GM21526 (cell line): ENCODE results near the gene RPL38.

ENCODE experiments used
- ATAC-seq: cut with Tn5 transposase; IDR thresholded peaks from one replicate; pipeline ENCODE4 v1.9.1; 2021; ENCODE audit warnings: moderate library complexity; ENCODE audit not compliant: unreplicated experiment, low FRiP score

RPL38 gene

GRCh38 chr17:74206332-74206818 is 2.9 kb downstream of the RPL38 start:
- no peak for ATAC-seq

GRCh38 chr17:74210191-74211140 is 7.0 kb downstream of the RPL38 start:
- ATAC-seq = no peak

- ATAC-seq = no peak
Measured at GRCh38 chr17:74211141-74211911, 7.8 kb downstream of the RPL38 start.

DNA sequence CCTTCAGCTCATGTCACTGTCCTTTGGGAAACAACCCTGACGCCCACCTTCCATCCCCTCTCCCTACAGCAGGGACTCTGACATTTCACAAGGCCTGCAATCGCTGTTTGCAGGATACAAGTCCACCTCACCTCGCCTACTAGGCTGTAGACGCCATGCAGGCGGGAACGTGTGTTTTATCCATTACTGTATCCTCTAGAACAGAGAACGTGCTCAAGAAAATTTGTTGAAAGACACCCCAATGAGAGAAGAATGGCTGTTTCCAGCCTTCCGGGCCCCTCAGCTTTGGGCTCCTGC is 8.4 kb downstream of the RPL38 start:
- no peak for ATAC-seq

DNA sequence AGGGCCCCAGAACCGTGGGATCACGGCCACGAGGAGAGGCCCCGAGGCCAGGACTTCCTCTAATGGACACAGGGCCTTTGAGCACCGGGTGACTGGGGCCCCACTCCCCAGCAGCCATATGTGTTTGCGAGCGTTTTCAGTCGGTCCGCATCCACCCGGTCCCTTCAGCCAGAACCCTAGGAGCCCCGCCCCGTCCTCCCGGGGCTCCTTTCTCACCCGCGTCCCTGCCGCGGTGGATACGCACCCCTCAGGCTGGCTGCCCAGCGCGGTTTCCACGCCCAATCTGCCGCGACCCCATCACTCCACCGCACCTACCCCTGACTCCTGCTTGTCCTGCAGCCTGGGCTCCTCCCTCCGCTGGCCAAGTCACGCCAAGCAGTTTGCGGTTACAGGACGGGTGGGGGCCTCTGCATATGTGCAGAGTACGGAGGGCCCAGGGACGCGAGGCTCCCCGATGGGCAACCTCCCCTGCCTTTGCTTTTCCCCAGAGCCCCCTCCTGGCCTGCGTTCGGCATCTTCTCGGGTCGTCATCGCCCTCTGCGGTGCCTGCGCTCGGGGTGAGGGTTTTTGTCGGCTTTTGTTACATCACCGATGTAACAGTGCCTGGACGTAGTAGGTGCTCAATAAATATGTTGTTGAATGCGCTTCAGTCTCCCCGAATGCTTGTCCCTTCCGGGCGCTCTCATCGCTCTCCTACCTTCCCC is 8.9 kb downstream of the RPL38 start:
- peak; percentile 11 for ATAC-seq

DNA sequence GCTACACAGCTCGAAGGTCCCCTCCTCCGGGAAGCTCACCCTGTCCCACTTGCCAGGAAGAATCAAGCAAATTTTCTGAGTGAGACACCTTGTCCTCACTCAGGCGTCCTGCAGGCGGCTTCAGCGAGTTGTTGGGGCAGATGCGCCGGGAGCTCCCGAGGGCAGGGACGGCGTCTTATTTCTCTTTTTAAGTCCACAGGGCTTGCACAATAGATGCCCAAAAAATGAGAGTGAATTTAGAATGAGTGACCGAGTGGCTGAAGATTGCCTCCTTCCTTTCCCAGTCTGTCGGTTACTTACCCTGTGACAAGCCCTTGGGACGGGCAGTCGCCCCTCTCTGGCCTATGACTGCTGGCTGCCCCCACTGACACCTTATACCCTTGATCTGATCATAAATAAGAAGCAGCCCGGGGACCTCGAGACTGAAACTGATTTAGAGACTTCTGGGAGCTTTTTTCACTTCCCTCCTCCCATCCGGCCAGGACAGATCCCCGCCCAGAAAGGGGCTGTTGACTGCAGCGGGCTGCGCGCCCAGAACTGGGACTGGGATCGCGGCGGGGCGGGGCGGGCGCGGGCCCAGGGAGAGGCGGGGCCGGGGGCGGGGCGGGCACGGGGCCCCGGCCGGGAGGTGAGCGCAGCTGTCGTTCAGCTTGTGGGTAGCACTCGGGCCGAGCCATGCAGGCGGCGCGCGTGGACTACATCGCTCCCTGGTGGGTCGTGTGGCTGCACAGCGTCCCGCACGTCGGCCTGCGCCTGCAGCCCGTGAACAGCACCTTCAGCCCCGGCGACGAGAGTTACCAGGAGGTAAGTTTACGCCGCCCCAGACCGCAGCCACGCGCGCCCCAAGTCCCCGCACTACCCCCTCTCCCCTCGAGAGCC is 9.7 kb downstream of the RPL38 start, which contains the start of gene TTYH2:
Gene TTYH2 (plus strand): TSS at position 659 of the 879 bp plus-strand sequence. CDS start 17 bp downstream, at position 676.
- ATAC-seq = peak; percentile 51

- no peak for ATAC-seq
Measured at GRCh38 chr17:74213861-74214391, 10.4 kb downstream of the RPL38 start.

- no peak for ATAC-seq
Measured at GRCh38 chr17:74214484-74215341, 11.2 kb downstream of the RPL38 start.

GRCh38 chr17:74215342-74215727 is 11.9 kb downstream of the RPL38 start:
- ATAC-seq = no peak

DNA sequence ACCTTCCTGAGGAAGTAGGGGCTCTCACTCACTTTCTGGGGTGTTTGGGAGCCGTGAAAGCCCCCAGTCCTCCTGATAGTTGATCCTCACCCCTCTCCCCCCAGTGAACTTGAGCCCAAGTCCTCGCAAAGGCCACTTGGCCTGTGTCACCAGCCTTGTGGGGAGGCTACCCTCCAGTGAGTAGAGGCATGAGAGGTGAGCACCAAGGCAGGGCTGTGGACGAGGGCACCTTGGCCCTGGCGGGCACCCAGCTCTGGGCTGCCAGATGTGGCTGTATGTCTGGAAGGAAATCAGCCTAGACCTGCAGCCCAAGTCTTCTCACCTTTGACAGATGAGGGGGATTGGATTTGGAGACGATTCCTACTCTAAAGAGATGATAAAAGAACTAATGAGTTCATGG is 13.0 kb downstream of the RPL38 start:
- ATAC-seq = no peak

DNA sequence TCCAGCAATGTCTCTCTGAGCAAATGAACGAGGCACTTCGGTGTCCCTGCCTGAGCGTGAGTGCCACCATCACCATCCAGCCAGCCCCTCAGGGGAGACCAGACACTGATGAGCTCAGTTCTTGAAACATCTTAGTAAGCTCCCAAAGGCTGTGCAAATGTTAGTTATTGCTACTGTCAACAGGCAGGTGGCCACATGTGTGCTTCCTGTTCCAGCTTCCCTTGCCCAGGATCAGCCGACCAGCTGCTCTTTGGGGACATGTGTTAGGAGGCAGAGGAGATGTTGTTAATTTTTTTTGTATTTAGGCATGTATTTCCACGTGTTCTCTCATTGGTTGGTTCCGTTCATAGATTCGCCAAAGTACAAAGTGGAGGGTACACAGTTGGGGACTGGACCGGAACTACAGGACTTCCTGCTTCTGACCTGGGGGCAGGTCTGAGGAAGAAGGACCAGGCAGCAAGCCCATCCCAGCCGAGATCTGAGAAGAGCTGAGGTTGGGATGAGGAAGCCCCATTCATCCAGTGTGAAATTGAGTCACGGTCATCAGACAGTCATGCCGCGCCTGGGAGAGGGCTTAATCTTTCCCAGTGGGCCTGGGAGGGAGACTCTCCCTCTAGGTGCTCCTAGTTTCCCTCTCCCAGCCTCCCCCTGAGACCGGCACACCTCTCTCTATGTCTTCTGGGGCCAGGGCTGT is 13.7 kb downstream of the RPL38 start:
- no peak for ATAC-seq

DNA sequence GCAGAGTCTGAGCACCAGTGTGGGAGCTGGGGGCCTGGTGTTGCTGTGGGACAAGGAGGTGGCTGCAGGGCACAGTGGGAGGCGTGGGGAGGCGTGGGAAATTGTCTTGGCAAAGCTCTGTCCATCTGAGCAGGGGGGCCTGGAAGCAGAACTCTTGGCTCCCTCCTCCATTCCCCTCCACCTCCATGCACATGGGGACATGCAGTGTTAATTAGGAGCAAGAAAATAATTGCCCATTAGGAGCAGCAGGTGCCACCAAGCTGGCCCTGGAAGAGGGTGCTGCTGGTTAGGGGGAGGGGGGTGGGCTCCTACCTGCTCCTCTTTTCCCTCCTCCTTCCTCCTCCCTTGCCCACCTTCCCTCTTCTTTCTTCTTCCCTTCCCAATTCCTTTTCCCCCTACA is 14.4 kb downstream of the RPL38 start:
- ATAC-seq = no peak

DNA sequence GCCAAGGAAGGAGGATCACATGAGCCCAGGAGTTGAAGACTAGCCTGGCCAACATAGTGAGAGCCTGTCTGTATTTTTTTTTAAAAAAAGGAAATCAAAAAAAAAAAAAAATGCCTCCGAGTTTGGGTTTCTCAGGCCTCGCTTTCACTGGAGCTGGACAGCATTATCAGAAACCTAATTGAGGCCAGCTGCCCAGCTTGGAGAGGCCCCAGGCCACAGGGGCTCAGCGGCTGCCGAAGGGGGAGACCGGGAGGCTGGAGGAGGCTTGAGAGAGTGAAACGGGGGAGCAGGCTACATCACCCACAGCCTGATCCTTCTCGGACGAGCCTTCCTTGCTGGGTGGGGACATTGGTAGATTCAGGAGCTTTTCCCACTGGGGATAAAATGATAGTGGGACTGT is 15.0 kb downstream of the RPL38 start:
- ATAC-seq = no peak

GRCh38 chr17:74219576-74220133 is 16.2 kb downstream of the RPL38 start:
- ATAC-seq = no peak

GRCh38 chr17:74220219-74220618 is 16.7 kb downstream of the RPL38 start:
- no peak for ATAC-seq

DNA sequence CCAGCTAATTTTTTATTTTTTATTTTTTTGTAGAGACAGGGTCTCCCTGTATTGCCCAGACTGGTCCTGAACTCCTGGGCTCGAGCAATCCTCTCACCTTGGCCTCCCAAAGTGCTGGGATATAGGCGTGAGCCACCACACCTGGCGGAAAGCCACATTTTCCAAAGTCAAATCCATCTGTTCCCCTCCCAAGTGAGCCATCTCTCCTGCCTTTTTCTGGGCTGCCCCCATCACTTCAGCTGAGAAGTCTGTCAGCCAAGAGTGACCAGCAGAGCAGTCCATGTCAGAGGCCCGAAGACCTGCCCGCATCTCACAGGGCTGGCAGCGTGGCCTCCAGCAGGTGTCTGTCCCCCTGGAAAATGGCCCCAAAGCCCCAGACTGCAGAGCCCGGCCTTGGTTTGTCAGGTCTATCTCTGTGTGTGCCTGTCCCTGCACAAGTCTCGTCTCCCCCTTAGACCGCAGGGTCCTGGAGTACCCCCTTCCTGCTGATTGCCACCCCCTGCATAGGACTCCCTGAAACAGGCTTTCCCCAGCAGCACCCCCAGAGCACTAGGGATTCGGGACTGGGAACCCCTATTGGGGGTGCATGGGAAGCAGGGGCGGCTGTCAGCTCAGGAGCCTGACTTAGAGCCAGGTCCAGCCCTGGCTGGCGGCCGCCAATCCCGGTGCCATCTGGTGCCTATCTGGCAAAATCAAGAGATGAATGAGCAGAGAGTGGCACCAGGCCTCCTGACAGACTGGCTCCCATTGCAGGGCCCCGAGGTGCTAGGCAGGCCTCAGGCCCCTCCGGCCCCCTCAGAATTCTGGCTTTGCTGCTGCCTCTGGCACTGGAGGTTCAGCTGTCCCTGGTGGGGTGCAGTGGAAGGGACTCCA is 17.7 kb downstream of the RPL38 start:
- ATAC-seq = no peak

DNA sequence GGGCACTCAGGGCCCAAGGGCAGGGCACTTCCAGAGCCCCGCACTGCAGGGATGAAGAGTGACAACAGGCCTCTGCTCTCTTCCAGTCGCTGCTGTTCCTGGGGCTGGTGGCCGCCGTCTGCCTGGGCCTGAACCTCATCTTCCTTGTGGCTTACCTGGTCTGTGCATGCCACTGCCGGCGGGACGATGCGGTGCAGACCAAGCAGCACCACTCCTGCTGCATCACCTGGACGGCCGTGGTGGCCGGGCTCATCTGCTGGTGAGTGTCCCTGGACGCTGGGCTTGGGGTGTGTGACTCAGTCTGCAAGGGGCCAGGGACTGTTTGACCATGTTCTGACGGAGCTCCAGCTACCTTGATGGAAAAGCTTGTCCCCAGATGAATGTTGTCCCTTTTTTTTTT is 18.9 kb downstream of the RPL38 start:
- ATAC-seq = no peak
